Mammary epithelial cell (primary cell): ENCODE results near the gene ALPK3.

ENCODE experiments used
- CTCF ChIP-seq, 2 donors: IDR thresholded peaks in 1 of 2; conservative IDR thresholded peaks in 1 of 2; 2 replicates each; pipeline ENCODE4 v1.5.1; 2011 to 2012; ENCODE audit warnings: inconsistent platforms in 2 of 2, low read length in 2 of 2, mild to moderate bottlenecking in 2 of 2, control low read depth in 1 of 2, low read depth in 1 of 2; ENCODE audit not compliant: insufficient read depth in 1 of 2; ENCODE audit errors: extremely low read depth in 1 of 2
- EZH2 ChIP-seq: IDR thresholded peaks from 2 replicates; pipeline ENCODE4 v1.6.1; 2012; ENCODE audit warnings: low read length, inconsistent platforms, borderline replicate concordance

GRCh38 chr15:84840741-84841429, 23.7 kb downstream of the ALPK3 start:
- TF ChIP-seq CTCF (conservative IDR thresholded peaks at IDR 0.05 in 1 of 2, IDR thresholded peaks at IDR 0.05 in 1 of 2; ENCODE audit: extremely low read depth in 1 of 2, insufficient read depth in 1 of 2, low read depth in 1 of 2, low read length in 2 of 2) (no peak), EZH2 (no peak)
